HG02623 (cell line): ENCODE measurements around the gene CD34.

ENCODE experiments used
- ATAC-seq: cut with Tn5 transposase; IDR thresholded peaks from one replicate; pipeline ENCODE4 v1.9.1; 2021; ENCODE audit warnings: moderate library complexity; ENCODE audit not compliant: unreplicated experiment

Gene CD34

DNA sequence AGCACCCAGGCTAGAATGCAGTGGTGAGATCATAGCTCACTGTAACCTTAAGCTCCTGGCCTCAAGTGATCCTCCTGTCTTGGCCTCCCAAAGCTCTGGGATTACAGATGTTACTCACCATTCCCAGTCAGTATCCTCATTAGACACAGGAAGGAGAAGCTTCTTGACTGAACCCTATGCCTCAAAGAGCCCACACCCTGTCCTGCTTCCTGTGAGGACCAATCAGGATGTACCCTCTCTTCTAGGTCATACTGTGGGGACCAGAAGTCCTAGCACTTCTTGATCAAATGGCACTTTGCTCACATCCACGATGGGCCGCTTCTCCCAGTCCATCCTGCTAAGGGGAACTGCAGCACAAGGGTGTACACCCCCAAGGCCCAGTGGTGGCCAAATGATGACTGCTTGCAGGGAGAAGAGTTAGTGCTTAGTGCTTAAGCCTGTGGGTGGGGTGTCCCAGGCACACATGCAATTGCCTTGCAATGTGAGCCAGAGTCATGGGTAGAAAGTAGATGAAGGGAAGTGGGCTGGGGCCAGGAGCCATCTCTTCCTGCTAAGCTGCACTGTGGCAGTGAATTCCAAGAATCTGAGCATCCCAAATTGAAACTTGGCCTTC is 9.8 kb downstream of the CD34 start:
- ATAC-seq = no peak

DNA sequence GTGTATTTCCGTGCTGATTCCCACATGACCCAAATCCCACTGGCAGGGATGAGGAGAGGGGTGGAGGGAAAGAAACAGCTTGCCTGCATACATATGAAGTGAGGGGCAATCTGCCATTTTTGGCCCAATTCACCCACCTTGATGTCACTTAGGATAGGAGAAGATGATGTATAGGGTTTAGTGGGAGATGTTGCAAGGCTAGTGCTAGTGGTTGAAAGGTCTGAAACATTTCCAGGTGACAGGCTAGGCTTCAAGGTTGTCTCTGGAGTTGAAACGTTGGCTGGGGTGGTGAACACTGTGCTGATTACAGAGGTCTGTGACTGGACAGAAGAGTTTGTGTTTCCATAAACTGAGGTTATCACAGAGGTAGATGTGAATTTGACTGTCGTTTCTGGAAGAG is 12.1 kb downstream of the CD34 start:
- no peak for ATAC-seq

DNA sequence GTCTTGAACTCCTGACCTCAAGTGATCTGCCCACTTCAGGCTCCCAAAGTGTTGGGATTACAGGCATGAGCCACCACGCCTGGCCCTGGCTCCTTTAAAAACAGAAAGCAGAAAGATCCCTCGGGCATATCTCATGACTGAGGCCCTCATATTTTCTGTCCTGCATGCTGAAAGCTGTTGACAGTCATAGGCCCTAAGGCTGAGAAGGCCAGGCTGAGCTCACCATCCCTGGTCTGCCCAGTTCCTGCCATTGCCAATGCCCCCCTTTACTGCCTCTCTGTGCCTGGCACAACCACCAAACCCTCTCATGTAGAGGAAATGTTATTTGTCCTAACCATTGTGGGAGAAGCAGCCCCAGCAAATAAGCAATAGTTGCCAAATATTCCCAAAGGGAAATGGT is 12.7 kb downstream of the CD34 start:
- ATAC-seq = no peak

DNA sequence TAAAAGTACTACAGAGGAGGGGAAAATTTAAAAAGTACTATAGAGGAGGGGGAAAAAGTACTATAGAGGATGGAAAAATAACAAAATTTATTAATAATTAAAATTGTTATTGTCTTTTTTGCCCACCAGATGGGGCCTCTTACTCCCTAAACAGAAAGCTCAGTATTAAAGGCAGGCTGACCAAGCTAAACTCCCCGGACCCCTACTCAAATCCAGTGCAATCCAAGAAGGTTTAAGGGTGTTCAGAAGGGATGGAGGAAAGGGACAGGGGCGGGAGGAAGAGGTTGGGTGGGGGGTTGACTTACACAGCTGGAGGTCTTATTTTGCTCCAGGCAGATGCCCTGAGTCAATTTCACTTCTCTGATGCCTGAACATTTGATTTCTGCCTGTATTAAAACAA is 13.7 kb downstream of the CD34 start:
- no peak for ATAC-seq

DNA sequence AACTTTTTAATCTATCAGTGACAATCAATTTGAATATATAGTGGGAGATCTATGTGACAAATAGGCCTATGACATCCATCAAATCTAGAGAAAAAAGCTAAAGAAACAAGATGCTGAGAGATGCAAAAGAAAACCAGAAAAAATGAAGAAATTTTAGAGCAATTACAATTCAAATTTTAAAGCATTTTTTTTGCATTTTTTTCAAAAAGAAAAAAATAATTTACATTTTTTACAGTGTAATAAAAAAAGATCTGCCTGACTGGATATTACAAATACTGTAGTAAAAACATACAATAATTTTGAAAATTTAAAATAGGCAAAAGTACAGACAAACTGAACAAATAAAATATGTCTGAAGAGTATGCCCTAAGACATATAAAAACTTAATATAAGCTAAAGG is 14.4 kb downstream of the CD34 start:
- ATAC-seq = no peak

DNA sequence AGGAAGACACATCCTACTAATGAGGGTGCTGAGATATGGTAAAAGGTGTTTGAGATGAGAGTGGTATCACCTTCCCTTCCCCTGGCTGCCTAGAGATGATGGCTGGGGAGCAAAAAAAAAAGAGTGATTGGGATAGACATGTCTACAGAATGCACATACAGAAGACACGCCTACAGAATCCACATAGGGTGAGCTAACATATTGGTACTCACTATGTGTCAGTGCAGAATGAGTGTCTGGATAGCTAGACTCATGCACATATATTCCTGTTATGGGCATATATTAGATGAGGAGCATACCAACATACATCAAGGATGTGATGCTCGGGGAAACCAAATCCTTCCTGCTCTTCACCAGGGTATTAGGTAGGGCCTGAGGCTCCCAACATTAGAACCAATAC is 16.2 kb downstream of the CD34 start:
- no peak for ATAC-seq

DNA sequence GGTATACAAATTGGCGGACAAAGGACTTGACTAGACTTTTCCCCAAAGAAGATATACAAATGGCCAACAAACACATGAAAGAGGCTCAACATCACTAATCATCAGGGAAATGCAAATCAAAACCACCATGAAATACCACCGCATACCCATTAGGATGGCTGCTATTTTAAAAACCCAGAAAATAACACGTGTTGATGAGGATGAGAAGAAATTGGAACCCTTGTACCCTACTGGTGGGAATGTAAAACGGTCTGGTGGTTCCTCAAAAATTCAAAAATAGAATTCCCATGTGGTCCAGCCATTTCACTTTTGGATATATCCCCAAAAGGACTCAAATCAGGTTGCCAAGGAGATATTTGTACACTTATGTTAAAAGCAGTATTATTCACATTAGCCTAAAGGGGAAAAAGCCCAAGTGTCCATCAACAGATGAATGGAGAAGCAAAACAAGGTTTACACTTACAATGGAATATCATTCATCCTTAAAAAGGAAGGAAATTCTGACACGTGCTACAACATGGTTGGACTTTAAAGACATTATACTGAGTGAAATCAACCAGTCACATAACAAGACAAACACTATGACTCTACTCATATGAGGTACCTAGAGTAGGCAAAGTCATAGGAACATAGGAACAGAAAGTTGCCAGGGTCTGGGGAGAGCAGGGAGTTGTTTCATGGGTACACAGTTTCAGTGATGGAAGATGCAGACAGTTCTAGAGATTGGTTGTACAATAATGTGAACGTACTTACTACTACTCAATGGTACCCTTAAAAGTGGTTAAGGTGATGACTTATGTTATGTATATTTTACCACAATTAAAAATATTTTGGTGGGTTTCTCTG is 17.0 kb downstream of the CD34 start:
- no peak for ATAC-seq

DNA sequence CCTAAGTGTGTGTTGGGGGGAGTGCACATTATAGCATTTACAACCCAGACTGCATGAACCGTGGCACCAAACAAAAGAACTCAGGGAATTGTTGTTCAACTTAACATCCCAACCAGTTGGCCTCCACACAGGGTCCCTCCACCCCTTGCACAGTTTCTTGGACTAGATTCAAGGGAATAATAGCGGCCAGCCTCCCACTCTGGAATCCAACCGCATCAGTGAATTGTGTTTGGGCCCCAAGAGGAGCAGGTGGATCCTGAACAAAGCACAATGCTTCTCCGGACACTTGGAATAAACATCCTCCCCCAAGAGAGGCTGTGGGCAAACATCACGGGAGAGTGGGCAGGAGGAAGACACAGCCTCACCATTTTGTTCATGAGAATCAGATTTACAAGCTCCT is 18.2 kb downstream of the CD34 start:
- no peak for ATAC-seq

DNA sequence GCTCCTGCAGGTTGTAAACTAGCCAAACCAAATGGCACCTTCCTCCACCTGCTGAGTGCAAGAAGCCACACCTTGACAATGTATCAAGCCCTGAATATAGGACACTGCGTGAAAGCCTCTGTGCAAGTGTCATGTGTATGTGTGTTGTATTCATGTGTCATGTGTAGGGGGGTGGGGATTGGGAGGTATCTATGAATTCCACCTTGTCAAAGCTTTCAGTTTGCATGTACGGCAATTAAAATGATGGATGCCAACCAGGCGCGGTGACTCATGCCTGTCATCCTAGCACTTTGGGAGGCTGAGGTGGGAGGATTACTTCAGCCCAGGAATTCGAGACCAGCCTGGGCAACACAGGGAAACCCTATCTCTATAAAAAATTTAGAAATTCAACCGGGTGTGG is 19.8 kb downstream of the CD34 start:
- no peak for ATAC-seq

DNA sequence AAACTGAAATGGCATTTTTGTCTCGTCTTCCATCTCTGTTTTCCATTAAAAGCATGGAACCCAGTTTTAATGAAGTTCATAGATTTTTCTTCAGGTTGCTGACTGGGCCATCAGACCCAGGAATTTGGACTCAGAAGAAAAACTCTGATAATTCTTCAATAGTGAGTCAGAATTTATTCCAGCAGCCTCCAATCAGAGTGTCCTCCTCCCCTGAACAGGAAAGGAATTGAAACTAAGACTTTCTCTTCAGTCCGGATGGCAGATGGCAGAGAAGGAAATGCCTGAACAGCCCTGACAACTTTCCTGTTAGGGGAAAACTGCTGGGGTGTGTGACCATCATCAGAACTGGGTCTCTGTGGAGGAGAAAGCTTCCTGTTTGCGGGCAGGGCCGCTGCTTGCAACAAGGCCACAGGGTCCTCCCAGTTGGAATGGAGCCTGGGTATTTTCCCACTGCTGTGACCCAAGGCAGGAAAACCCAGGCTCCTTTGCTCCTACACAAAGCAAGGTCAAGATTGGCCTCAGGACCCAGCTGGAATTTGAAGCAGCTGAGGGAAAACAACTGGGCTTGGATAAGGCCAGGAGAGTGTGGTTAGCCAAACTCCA is 20.7 kb downstream of the CD34 start:
- no peak for ATAC-seq

DNA sequence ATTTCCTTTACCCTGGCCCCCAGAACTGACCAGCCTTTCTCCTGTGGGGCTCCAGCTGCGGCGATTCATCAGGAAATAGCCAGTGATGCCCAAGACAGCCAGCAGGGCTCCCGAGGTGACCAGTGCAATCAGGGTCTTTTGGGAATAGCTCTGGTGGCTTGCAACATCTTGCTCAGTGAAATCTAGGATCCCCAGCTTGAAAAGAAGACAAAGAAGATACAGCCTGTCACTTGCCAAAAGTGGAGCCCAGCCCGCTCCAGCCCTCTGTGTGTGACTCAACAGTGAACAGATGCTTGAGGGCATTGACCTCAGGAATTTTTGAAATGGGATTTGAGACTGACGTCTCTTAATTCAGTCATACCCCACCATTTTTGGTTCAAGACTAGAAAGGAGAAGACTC is 22.3 kb downstream of the CD34 start:
- ATAC-seq = no peak

DNA sequence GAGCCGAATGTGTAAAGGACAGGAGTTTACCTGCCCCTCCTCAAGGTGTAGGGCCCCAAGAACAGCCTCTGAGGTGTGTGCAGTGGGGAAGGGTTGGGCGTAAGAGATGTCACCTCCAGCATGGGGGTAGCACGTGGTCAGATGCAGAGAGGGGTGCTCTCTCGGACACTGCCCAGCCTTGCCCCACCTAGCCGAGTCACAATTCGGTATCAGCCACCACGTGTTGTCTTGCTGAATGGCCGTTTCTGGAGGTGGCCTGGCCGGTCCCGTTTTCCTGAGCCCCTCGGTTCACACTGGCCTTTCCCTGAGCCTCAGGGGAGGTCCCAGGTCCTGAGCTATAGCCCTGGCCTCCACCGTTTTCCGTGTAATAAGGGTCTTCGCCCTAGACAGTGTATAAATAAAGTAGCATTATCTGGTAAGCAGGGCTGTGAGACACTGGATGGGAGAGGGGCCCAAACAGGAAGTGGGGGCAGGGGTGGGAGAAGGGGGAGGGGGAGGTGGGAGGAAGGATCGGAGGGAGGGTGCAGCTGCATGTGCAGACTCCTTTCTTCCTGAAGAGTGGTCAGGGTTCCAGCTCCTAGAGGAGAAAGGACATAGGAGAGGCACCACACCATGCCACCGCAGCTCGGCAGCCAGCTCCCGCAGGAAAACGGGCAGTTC is 23.3 kb downstream of the CD34 start:
- no peak for ATAC-seq

DNA sequence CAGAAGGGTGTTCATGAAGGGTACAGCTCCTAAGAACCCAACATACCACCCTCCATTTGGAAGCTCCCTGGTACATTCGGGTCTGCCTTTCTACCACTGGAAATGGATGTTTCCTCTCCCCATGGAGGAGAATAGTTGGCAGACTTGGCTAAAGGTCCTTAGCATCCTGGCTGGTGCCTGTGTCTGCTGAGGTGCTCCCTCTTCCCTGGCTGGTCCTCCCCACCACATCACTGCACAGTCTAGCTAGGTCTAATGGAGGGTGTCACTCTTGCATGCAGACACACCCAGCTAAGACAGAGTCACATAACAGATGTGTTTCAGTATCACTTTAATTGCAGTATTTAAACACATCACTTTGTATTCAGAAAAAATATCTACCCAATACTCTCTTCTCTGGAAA is 24.7 kb downstream of the CD34 start:
- no peak for ATAC-seq

DNA sequence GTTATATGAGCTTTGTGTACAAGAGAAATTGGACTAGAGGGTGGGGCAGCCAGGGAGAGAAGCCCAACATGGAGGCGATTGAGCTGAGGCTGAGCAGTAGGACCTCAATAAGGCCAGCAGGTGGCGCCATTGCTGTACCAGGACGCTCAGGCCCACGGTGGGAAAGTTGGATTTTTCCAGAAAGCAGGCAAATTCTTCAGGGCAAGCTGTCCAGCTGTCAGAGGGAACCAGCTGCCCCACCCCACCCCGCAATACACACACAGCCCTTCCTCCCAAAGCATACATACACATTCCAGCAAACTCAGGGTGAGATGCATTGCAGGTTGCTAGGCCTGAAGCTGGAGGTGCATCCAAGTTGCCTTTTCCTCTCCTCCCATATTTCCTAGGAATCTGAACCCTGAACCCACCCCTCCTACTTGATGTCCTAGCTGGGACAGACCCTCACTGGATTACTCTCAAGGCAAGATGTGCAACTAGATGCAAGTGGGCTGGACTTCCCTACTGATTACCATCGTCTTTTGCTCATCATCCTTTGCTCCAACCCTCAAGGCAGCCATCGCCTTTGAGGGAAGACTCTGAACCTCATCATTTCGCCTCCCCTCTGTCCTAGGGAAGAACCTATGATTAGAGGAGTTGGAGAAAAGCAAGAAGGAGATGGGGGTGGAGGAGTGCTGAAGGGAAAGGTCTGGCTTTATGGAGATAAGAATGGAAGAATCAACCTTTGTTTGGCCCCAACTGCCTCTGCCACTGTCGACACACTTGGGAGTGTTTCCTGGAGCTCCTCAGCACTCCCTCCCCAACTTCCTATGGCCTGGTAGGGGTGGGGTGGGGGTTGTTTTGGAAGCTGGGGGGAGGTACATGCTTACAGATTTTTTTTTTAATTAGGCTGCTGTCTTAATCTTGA is 25.5 kb downstream of the CD34 start:
- peak; percentile 65 for ATAC-seq

DNA sequence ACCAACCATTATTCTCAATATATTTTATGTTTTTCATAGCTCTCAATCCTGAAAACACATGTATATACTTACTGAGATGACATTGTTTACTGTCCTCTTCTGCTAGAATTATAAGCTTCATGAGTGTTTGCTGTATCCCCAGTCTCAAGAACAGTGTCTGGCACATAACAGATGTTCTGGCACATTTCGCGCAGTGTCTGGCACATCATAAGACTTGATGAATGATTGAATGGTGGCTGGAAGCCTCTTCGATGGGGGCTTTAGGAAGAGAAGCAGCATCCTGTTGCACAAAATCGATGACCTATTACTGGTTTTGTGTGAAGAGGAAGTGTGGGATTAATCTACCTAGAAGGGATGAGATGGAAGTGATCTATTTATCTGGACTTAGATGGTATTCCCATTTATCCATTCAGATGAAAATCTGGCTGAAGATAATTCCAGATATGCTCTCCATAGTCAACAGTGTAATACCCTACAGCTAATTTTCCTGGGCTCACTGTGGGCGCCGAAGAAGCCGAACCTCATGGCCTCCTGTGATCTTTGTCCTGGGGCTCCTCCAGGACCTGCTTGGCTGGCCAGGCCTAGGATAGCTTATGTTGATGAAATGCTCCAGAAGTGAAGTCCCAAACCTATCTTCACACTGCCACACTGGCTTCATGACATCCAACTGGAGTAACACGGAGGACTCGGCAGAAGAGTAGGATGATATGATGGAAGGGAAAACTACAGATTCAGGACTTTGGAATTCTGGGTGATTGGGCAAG is 26.5 kb downstream of the CD34 start:
- ATAC-seq = no peak

DNA sequence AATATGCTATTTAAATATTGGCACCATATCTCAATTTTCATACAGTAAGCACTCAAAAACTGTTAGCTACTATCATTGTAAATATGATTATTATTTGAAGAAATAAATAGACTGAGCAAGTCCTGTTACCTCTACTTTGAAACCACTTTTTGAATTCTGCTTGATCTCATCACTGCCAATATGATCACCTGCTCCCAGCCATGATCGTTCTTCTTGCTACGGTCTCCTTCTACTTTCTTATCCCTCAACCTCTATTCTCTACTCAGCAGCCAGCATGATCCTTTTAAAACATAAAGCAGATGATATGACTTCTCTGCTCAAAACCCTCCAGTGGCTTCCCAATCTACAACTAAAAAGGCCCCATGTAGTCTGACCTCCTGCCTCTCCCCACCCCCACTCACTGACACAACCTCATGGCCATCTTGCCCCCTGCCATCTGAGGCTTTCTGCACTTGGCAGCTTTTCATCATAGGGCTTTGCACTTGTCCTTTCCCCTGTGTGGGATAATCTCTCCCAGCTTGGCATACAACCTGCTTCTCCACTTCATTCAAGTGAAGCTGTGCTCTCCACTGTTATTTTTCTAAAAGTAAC is 27.2 kb downstream of the CD34 start:
- no peak for ATAC-seq

DNA sequence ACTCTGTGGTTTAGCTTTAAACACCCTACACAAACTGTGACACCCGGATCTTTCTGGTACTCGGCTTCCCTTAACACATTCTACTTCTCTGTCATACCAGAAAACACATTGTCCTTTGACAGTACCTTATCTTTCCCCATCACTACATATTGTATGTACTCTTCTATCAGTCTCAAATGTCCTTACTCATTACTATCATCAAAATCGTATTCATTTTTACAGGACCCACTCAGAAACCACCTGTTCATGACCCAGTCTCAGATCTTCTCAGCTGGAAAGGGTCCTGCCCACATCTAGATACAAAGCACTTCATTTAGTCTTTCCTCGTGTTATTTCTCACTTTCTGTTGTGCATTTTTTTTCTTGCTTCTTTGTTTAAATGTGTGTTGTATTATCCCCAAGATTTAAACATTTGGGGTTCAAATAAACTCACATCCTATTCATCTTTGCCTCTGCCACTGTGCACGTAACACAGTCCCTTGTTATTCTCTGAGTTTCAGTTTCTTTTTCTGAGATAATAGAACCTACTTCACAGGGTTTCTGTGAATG is 27.7 kb downstream of the CD34 start:
- ATAC-seq = peak; percentile 53

DNA sequence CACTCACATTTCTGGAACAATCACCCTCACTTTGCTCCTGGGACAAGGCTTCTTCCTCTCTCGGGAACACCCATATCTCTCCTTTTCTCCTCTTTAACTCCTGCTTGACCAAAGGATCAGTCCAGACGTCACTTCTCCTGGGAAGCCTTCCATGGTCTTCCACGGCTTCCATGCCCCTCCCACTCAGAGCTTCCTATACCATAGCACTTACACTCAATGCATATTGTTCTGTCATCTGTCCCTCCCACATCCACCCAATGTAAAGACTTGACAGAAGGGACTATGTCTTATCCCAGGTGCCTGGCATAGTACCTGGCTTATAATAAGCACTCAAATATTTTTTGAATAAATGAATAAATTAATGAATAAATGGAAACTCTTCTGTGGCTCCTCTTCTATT is 28.2 kb downstream of the CD34 start:
- ATAC-seq = no peak

DNA sequence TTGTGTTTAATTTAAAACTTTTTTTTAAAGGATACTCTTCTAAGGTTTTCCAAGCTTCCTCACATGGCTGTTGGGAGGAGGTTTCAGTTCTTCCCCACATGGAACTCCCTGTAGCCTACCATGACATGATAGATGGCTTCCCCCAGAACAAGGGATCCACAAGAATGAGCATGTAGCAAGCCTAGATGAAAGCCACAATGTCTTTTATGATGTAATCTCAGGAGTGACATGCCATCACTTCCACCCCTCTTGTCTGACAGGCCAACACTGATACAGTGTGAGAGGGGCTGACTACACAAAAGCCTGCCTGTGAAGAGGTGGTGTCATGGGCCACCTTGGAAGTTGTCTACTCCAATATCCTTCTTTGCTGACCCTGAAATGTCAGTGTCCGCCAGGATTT is 32.0 kb downstream of the CD34 start:
- no peak for ATAC-seq
